Measurements from ENCODE around the gene AGO4.
"Not testable (repeated sequence)": the region's sequence is repeated elsewhere in the genome, so short reads cannot be mapped to it uniquely, and the experiment has no call there.

Gene AGO4

DNA sequence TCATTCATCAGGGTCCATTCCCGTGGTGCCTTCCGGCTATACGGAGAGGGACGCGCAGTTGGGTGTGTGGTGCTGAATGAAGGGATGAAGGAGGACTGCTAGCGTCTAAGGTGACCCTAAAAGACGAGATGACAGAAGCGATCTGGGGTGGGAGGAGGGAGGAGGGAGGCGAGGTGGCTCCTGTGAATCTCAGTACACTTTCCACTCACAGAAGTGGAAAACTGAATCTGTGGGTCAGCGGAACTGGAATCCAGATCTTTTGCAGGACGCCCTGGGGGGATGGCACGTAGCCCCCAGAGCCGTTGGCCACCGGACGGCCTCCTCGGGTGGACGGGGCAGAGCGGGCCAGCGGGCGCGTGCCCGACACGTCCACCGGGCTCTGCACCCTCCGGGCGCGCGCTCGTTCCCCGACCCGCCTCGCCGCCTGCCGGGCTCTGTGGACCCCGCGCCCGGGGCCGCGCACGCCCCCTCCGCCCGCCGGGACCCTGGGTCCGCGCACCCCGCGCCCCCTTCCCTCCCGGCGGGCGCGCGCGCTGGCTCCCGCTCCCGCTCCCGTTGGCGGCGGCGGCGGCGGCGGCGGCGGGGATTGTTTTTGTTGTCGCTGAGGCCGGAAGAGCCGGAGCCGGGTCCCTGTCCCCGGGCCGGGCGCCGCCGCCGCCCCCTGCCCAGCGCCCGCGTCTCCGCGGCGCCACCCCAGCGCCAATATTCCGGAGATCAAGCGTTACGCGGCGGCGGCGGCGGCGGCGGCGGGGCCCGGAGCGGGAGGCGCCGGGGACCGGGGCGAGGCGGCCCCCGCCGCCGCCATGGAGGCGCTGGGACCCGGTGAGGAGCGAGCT, at the start of gene AGO4:
Gene AGO4, plus strand, starts transcription at position 403 of the 836 bp plus-strand sequence. Its CDS starts 401 bp downstream, at position 804.
- DNase-seq: peak; percentile 30

DNA sequence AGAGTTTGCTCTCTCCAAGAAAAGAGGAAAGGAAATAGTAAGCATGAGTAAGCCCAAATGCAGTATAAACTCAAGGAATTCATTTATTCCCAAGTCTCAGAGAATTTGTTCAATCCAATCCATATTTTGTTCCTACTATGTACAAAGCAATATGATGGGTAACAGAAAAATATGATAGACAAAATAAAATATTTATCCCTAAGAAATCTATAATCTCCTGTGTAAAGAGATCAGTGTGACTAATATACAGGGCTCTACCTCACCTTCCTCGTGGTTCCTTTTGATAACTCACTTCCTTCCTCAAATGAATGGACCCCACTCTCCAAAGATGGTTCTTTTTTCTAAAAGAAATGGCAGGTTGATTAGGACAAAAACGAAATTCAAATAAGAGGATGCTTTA, 45.7 kb upstream of the AGO4 start:
- DNase-seq: no peak

DNA sequence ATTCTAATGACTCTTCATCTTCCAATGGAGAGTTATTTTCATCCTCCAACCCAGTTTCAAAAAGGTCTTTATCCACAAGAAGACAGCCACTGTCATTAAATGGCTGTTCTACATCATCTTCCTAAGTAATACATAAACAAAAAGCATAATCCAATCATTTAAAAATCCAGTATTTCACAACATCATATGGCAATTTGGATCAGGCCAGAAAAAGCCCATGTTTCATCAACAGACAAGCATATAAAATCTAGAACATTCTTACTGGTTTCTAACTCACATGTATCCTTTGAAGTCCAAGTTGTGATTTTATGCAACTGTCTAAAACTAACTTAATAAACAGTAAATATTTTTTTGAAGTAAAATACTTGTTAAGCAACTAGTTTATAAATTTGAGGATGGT, 44.6 kb upstream of the AGO4 start:
- DNase-seq: no peak

DNA sequence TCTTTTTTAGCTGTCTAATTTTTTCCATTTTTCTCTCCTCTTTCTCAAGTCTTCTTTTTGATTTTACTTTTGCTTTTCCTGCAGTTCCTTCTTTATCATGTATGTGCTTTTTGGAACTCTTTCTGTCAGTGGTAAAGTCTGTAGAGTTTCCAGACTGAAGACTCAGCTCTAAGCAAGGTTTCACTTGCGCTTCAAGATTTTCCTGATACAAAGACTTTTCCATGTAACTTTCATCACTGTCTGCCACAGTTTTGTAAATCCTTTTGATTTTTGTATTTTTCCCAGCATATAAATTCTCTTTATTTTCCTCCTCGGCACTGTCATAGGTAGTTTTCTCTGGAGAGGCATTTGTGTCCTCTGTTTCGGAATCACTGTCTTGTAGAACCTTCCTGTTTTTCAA, 43.5 kb upstream of the AGO4 start:
- no peak for DNase-seq

DNA sequence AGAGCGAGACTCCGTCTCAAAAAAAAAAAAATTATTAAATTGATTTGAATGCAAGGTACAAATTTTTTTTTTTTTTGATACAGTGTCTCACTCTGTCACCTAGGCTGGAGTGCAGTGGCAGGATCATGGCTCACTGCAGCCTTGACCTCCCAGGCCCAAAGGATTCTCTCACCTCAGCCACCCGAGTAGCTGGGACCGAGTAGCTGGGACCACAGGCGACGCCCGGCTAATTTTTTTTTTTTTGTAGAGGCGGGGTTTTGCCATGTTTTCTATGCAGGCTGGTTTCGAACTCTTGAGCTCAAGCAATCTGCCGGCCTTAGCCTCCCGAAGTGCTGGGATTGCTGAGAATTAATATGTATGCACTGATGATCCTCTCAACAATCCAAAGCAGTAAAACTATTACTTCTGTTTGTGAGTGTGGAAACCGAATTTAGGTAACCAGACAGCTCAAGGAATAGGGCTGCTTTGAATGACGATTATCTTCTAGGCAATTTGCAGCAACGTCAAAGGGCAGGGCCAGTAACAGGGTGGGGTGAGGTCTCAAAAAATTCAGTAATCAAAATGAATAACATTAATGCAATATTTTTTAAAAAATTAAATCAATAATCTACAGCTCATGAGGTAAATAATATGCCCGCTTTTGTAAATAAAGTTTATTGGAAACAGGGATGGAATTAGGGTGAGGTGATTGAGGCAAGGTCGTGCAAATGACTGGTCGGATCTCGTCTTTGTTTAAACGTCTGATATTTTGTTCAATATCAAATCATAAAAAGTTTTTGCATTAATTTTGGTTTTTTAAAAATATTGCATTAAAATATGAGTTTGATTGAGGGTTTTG, 39.2 kb upstream of the AGO4 start:
- no peak for DNase-seq

DNA sequence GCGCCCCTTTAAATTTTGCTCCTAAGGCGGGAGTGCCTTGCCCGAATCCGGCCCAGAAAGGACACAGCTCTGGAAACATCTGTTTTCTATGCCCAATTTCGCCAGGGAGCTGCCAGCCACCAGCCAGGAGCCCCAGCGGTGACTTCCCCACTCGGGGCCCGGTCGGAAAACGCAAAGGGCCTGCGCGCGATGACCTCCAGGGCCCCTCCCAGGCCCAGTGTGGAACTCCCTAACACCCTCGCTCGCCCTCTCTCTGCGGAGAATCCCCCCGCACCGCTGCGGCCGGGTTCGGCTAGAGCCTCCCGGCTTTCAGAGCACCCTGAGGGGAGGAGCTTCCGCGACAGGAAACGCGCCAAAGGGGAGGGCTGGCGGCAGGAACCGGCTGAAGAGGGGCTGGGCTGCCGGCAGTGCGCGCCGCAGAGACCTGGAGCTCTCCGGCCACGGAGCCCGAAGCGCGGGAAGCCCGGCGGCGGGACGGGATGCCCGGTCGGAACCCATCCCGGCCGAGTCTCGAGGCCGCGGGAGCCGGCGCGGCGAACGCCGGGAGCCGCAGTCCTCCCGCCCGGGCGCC, 38.5 kb upstream of the AGO4 start:
- peak; percentile 86 for DNase-seq

DNA sequence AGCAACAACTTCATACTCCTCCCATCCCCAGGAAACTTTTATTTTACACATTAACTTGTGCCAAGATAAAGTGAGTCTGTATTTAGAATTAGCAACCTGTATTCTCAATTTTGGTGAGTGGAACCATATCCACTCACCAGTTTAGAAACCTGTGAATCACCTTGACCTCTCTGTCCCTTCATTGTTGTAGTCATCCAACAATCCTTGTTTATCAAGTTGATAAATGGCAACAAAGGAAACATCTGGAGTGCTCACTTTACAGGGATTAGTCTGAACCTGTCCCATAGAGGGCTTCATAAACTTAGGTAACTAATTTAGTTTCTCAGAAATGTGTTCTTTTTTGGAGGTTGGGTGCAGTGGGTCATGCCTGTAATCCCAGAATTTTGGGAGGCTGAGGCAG, 34.1 kb upstream of the AGO4 start:
- DNase-seq: no peak

DNA sequence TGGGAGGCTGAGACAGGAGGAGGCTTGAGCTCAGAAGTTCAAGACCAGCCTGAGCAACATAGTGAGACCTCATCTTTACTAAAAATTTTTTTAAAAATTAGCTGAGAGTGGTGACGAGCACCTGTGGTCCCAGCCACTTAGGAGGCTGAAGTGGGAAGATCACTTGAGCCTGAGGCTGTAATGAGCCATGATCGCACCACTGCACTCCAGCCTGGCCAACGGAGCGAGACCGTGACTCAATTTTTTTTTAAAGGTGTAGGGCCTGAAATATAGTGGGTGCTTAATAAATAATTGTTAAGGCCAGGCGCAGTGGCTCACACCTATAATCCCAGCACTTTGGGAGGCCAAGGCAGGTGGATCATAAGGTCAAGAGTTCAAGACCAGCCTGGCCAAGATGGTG, 31.6 kb upstream of the AGO4 start:
- not testable (repeated sequence) for DNase-seq

DNA sequence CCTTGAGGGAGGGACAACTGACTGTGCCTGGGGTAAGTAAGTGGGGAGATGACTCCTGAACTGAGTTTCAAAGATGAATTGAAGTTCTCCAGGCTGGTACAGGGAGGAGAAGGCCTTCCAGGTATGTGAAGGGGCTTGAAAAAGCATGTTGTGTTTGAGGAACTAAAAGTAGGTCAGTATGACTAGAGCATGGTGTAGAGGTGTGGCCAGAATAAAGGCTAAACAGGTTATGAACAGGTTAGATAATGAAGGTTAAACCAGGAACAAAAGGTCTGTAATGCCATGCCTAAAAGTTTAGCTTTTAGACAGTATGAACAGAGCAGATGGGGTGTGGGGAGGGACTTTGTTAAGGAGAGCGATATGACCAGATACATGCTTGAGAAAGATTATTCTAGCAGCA, 30.7 kb upstream of the AGO4 start:
- DNase-seq: no peak

DNA sequence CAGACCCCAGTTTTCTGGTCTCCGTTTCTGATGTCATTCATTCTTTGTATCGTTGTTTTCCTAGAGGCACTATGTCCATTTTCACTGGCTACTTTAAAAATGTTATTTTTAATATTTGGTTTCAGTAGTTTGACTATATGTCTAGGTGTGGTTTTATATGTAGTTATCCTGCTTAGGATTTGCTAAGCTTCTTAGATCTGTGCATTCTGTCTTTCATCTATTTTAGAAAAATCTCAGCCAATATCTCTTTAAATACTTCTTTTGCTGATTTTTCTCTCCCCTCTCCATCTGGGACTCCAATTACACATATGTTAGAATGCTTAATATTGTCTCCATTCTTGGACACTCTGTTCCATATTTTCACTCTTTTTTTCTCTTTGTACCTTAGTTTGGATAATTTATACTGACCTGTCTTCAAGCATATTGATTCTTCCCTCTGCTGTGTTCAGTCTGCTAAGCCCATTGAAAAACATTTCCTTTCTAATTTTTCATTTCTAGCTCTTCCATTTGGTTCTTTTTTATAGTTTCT, 24.7 kb upstream of the AGO4 start:
- no peak for DNase-seq

DNA sequence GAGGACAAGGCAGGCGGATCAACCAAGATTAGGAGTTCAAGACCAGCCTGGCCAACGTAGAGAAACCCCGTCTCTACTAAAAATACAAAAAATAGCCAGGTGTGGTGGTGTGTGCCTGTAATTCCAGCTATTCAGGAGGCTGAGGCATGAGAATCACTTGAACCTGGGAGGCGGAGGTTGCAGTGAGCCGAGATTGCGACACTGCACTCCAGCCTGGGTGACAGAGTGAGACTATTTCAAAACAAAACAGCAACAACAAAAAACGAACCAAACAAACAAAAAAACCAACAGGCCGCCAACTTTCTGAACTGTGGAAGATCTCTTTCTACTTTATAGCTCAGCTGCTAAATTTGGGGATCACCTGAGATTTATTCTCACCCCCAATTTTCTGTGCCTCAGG, 23.5 kb upstream of the AGO4 start:
- not testable (repeated sequence) for DNase-seq

DNA sequence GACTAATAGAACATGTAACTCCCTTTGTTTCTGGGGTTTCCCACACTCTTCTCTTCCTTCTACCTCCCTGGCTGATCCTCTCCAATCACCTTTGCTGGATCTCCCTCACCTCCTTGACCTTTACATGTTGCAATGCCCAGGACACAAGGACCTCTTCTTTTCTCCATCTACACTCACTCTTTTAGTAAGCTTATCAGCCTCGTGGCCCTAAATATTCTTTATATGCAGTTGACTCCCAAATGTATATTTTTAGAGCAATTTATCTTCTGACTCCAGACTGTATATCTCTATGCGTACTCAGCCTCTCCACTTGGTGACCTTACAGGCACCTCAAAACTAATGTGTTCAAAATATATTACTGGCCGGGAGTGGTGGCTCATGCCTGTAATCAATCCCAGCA, 19.7 kb upstream of the AGO4 start:
- no peak for DNase-seq

DNA sequence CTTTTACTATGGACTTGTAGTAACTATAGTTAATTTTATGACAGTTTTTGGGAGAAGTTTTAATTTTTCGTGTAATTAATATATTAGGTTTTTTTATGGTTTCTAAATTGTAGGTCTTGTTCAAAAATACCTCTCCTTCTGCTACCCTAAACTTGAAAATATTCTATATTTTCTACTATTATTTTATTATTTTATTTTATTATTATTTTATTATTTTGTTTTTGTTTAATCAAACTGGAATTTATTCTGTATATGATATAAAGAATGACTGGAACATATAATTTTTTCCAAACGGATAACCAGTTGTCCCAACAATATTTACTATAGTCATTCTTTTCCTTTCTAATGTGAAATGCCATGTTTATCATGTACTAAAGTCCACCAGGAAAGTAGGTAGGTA, 17.1 kb upstream of the AGO4 start:
- DNase-seq: no peak

DNA sequence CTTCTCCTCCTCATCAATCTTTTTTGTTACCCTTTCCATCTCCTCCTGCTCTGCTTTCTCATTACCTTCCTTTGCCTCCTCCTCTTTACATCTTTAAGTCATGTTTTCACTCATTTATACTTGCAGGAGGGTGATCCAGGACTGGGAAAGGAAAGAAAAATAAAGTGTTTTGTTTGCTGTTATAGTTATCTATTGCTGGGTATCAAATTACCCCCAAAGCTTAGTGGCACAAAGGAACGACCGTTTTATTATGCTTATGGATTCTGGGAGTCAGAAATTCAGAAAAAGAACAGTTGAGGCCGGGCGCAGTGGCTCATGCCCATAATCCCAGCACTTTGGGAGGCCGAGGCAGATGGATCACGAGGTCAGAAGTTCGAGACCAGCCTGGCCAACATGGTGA, 12.5 kb upstream of the AGO4 start:
- DNase-seq: no peak

DNA sequence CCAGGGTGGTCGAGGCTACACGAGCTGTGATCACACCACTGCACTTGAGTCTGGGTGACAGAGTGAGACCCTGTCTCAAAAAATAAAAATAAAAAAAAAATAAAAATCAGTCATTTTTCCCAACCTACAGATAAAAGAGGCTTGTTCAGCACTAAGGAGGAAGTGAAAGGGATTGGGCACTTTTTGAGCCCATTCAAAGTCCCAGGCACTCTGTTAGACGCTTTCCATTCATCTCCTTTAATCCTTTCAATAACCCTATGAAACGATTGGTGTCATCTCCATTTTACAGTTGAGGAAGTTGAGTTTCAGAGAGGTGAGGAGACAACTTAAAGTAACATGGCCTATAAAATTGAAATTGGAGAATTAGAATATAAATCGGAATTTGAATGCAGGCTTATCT, 10.4 kb upstream of the AGO4 start:
- DNase-seq: no peak

DNA sequence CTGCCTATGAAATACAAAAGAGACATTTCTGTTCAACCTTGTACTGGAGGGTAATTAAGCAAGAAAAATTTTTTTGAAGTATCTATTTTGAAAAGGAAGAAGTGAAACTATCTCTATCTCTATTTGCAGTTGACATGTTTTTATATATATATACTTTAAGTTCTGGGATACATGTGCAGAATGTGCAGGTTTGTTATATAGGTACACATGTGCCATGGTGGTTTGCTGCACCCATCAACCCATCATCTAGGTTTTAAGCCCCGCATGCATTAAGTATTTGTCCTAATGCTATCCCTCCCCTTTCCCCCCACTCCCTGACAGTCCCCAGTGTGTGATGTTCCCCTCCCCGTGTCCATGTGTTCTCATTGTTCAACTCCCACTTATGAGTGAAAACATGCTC, 9.8 kb upstream of the AGO4 start:
- not testable (repeated sequence) for DNase-seq

DNA sequence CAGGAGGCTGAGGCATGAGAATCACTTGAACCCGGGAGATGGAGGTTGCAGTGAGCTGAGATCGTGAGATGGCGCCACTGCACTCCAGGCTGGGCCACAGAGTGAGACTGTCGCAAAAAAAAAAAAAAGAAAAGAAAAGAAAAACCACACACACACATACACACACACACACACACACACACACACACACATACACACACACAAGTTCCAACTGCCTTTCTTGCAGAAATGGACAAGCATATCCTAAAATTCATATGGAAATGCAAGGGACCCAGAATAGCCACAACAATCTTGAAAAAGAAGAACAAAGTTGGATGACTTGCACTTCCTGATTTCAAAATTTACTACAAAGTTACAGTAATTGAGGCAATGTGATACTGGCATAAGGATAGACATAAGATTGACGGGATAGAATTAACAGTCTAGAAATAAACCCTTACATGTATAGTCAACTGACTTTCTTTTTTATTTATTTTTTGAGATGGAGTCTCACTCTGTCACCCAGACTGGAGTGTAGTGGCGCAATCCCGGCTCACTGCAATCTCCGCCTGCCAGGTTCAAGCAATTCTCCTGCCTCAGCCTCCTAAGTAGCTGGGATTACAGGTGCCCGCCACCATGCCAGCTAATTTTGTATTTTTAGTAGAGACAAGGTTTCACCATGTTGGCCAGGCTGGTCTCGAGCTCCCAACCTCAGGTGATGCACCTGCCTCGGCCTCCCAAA, 7.5 kb upstream of the AGO4 start:
- not testable (repeated sequence) for DNase-seq

DNA sequence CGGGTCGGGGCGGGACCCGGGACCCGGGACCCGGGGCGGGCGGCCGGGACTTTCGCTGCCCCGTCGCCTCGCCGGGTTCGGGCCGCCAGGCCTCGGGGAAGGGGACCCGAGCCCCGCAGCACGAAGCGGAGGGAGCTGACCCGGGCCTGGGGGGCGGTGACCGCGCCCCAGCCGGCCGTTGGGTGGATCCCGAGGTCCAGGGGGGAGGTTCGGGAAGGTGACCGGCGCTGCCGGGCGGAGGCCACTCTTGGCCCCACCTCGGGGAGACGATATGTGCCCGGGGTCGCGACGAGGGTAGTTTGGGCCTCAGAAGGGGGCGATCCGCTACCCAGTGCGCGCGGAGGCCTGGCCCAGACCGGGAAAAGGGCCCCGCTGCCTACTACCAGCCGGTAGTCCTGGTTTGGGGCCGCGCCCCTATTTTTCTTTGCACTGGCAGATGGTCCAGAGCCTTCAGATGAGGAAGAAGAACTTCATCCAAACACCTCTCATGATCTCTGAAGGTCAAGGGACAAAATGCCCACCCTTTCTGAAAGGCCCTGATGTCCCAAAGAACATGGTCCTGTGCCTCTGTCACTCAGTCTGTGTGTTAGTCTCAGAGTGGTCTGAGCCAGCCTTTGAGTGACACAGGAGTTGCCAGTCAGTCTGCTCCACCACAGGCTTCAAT, 766 bp downstream of the AGO4 start:
- DNase-seq: no peak

DNA sequence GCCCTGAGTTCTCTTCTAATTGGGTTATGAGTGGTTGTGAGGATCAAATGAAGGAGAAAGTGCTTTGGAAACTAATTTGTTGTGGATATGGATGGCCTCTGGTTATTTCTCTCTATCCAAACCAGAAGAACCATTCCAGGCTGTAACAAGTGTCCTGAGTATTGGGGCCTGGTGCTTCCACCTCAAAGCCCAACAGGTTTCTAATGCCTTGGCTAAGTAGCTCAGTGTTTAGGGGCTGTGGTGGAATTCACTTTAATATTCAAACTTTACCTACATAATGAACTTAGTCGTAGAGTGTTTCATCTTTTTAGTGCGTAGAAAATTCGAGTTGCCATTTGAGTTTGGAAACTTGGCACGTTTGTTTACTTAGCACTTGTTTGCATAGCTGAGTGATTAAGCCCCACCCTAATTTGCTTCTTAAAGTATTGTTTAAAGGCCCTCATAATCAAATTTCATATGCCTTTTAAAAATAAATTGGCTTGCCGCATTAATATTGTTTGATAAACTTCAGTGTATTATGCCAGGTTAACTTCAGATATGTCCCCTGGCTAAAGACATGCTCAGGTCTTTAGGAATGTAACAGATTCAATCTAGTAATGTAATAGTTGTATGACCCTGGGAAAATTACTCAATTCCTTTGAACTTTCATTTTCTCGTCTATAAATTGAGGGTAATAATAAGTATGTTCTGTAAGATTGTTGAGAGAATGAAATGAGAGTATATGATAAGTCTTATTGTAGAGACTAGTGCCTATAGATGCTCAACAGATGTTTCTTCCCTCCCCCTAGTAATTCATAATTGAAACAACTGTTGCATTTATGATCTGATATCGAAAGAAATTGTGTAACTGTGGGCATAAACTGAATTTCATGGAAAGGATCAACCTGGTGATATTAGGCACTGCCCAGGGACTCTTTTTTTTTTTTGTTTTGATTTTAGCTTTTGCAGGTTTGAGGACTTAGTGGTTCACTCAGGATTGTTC, 1.6 kb downstream of the AGO4 start:
- no peak for DNase-seq

DNA sequence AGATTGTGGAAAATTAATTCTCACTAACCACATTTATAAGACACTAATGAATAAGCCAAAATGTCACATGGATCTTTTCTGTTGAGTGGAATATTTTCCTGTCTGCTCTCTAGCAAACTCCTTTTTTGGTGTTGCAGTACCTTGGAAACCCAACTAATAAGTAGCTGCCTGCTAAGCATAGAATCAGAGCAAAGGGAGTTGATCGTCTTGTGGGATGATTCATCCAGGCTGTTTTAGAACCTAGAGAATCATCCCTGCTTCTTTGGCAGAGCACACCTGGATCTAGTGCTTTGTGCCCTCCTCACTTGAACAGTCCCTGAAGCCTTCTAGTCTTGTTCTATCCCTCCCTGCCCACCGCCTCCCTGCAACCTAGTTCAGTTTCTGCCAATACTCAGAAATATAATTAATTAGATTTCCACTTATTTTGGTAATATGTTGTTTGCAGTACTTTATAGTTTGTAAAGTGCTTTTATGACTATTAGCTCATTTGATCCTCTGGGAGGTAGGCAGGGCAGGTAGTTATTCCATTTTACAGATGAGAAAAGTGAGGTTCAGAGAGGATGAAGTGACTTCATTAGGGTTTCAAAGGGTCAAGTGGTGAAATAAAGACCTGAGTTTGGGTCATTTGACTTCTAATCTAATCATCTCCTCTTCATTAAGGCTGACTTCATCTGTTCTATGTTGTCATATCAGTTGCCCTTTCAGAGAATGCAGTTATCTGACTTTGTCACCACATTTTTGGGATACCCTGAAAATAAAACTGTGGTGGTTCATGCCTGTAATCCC, 2.5 kb downstream of the AGO4 start:
- no peak for DNase-seq

Measured in CD4-positive, alpha-beta T cell treated with Interleukin-17A for 1 hour (primary cell).